Hepatocyte (in vitro differentiated cells): Measurements from ENCODE around the gene TMEM174.

Experiments
- EZH2 ChIP-seq: fragments of 200-600 bp; sonication (generic); IDR thresholded peaks from 2 replicates; pipeline ENCODE4 v1.6.1; 2016; ENCODE audit warnings: antibody characterized with exemption, mild to moderate bottlenecking, borderline replicate concordance
- EZH2phosphoT487 ChIP-seq: fragments of 200-600 bp; sonication (generic); IDR thresholded peaks from one replicate; pipeline ENCODE4 v1.6.1; 2018; ENCODE audit warnings: antibody characterized with exemption, mild to moderate bottlenecking, low read depth, moderate library complexity; ENCODE audit not compliant: unreplicated experiment, severe bottlenecking
- TF ChIP-seq, protein P1 (sequence below): fragments of 200-600 bp; sonication (generic); IDR thresholded peaks from 2 replicates; pipeline ENCODE4 v1.5.1; 2016; ENCODE audit warnings: antibody characterized with exemption, mild to moderate bottlenecking; ENCODE audit not compliant: poor library complexity

DNA sequence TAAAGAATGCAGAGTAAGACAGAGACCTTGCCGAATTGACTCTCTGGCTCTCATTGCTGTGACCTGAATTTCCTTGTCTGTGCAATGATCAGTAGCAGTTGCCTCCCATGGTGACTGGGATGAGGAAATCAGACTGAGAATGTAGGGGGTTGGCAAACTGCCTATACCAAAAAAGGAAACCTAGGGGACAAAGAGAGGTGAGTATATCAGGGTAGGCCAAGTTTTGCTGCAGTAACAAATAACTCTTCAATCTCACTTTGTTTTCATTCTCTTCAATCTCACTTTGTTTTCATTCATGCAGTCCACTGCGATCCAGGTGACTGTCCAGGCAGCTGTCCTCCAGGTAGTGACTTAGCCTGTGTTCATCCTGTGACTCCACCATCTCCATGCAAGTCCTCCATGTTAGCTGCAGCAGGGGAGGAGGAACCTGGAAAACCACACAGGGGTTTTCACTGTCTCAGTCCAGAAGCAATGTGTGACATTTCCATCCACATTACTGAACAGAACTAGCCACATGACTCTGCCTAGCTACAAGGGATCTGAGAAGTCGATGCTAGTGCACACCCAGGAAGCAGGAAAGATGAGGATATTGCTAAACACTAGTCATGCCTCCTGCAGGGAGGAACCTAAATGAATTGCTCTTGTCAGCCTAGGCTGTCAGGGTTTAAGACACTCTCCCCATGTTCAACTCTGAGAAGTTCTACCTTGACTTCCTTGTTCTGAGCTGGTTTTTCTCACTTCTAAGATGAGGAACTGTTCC is 26.0 kb downstream of the TMEM174 start:
- TF ChIP-seq EZH2 (no peak), EZH2phosphoT487 (no peak)
- TF ChIP-seq, protein P1, sequence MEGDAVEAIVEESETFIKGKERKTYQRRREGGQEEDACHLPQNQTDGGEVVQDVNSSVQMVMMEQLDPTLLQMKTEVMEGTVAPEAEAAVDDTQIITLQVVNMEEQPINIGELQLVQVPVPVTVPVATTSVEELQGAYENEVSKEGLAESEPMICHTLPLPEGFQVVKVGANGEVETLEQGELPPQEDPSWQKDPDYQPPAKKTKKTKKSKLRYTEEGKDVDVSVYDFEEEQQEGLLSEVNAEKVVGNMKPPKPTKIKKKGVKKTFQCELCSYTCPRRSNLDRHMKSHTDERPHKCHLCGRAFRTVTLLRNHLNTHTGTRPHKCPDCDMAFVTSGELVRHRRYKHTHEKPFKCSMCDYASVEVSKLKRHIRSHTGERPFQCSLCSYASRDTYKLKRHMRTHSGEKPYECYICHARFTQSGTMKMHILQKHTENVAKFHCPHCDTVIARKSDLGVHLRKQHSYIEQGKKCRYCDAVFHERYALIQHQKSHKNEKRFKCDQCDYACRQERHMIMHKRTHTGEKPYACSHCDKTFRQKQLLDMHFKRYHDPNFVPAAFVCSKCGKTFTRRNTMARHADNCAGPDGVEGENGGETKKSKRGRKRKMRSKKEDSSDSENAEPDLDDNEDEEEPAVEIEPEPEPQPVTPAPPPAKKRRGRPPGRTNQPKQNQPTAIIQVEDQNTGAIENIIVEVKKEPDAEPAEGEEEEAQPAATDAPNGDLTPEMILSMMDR: no peak
